ENCODE data around the gene APMAP. TPM values are rescaled to one million over a fixed set of nuclear protein-coding genes. Genes with fewer than 3 reads are reported as not detected.

Gene APMAP
- total RNA-seq, 1 experiment from 2014 or later: 75.3 TPM

- H3K27ac Mint-ChIP-seq (ENCODE audit: low read depth, unreplicated experiment): no peak overlapping the region
- H3K27me3 Mint-ChIP-seq (ENCODE audit: insufficient read depth, unreplicated experiment): no peaks in the 10 kb centered on the region
- TF ChIP-seq CTCF (IDR thresholded peaks at IDR 0.05; ENCODE audit: unreplicated experiment): no peak
- no peak overlapping the region for H3K4me3 Mint-ChIP-seq (ENCODE audit: unreplicated experiment)
- peaks cover 44% of the 10 kb centered on the region for H3K36me3 Mint-ChIP-seq (ENCODE audit: insufficient read depth, unreplicated experiment)
- no peaks in the 10 kb centered on the region for H3K4me1 Mint-ChIP-seq (ENCODE audit: insufficient read depth, unreplicated experiment)
- POLR2A ChIA-PET: no interaction called here
- no peaks in the 10 kb centered on the region for H3K9me3 Mint-ChIP-seq (ENCODE audit: unreplicated experiment)
- no peak for DNase-seq (ENCODE audit: unreplicated experiment)
- no TSS peak for BruUV-seq (replicated peaks)
- CTCF ChIA-PET: no interaction called here
- intact Hi-C loops (cut with micrococcal nuclease): no loop called here
Observed at GRCh38 chr20:24957326-24958016, 35.1 kb downstream of the APMAP start.

DNA sequence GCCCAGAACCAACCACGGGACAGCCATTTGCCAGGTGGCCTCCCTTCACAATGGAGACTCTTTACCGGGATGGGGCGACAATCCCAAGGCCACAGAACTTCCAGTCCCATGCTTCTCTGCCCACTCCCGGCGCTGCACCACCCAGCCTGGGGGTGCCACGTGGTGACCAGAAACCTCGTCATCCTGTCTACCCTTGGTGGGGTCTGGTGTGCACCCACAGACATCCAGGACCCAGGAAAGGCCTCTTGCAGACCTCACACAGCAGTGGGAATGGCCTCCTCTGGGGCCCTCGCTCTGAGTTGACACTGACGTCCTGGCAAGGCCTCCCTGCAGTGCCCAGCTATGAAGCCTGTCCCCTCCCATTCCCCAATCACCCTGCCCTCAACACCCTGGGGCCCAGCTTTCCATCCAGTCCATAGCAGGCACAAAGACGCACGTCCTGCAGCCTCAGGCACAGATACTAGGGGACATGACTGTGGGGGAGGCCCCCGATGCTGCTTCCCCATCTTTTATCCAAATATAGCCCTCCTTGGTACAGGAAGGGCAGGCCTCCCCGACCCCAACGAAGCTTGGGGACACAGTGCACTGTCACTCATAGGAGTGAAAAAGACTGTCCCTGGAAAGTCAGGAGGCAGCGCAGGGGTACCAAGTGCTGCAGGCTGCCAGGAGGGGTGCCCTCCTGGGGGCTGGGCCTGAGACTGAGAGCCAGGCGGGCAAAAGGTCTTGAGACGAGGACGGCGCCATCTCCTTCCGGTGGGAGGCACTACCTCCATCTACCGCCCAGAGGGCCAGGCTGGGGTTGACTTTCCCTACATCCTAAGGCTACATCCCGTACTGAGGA, 36.3 kb downstream of the APMAP start:
- intact Hi-C loops (cut with micrococcal nuclease): no loop called here
- H3K36me3 Mint-ChIP-seq (ENCODE audit: insufficient read depth, unreplicated experiment): peaks cover 33% of the 10 kb centered on the region
- TF ChIP-seq CTCF (IDR thresholded peaks at IDR 0.05; ENCODE audit: unreplicated experiment): no peak
- CTCF ChIA-PET: interaction anchor here (0.6 to 0.7 kb wide), 2 partner anchors 25 to 809 kb away, joined by 3 to 4 read pairs; no protein-coding TSS in a partner anchor
- no peak overlapping the region for H3K27ac Mint-ChIP-seq (ENCODE audit: low read depth, unreplicated experiment)
- H3K4me3 Mint-ChIP-seq (ENCODE audit: unreplicated experiment): no peak overlapping the region
- H3K9me3 Mint-ChIP-seq (ENCODE audit: unreplicated experiment): no peaks in the 10 kb centered on the region
- DNase-seq (ENCODE audit: unreplicated experiment): no peak
- H3K27me3 Mint-ChIP-seq (ENCODE audit: insufficient read depth, unreplicated experiment): no peaks in the 10 kb centered on the region
- H3K4me1 Mint-ChIP-seq (ENCODE audit: insufficient read depth, unreplicated experiment): no peaks in the 10 kb centered on the region
- POLR2A ChIA-PET: no interaction called here
- no TSS peak for BruUV-seq (replicated peaks)

GRCh38 chr20:24955045-24955444, 37.5 kb downstream of the APMAP start:
- Mint-ChIP-seq H3K27me3 (ENCODE audit: insufficient read depth, unreplicated experiment) (no peaks in the 10 kb centered on the region), H3K9me3 (ENCODE audit: unreplicated experiment) (no peaks in the 10 kb centered on the region), H3K36me3 (ENCODE audit: insufficient read depth, unreplicated experiment) (peaks cover 26% of the 10 kb centered on the region), H3K27ac (ENCODE audit: low read depth, unreplicated experiment) (no peak overlapping the region), H3K4me3 (ENCODE audit: unreplicated experiment) (no peak overlapping the region), H3K4me1 (ENCODE audit: insufficient read depth, unreplicated experiment) (no peaks in the 10 kb centered on the region)
- intact Hi-C loops (cut with micrococcal nuclease): no loop called here
- no TSS peak for BruUV-seq (replicated peaks)
- no peak for TF ChIP-seq CTCF (IDR thresholded peaks at IDR 0.05; ENCODE audit: unreplicated experiment)
- ChIA-PET POLR2A (no interaction called here), CTCF (interaction anchor here (0.6 to 4.3 kb wide), 5 partner anchors 10 to 808 kb away, joined by 4 to 38 read pairs (median 4); no protein-coding TSS in a partner anchor)
- DNase-seq (ENCODE audit: unreplicated experiment): no peak

- intact Hi-C loops (cut with micrococcal nuclease): no loop called here
- no peaks in the 10 kb centered on the region for H3K9me3 Mint-ChIP-seq (ENCODE audit: unreplicated experiment)
- no peaks in the 10 kb centered on the region for H3K4me1 Mint-ChIP-seq (ENCODE audit: insufficient read depth, unreplicated experiment)
- ChIA-PET CTCF (interaction anchor here (0.6 to 4.3 kb wide), 4 partner anchors 10 to 718 kb away, joined by 3 to 38 read pairs (median 4); no protein-coding TSS in a partner anchor), POLR2A (no interaction called here)
- no peak overlapping the region for H3K27ac Mint-ChIP-seq (ENCODE audit: low read depth, unreplicated experiment)
- no peak for DNase-seq (ENCODE audit: unreplicated experiment)
- no TSS peak for BruUV-seq (replicated peaks)
- no peaks in the 10 kb centered on the region for H3K27me3 Mint-ChIP-seq (ENCODE audit: insufficient read depth, unreplicated experiment)
- peaks cover 21% of the 10 kb centered on the region for H3K36me3 Mint-ChIP-seq (ENCODE audit: insufficient read depth, unreplicated experiment)
- TF ChIP-seq CTCF (IDR thresholded peaks at IDR 0.05; ENCODE audit: unreplicated experiment): no peak
- no peak overlapping the region for H3K4me3 Mint-ChIP-seq (ENCODE audit: unreplicated experiment)
Observed at GRCh38 chr20:24954566-24954965, 38.0 kb downstream of the APMAP start.

All from MCF 10A (cell line).